ENCODE data around the gene CAMK4. TPM values are rescaled to one million over a fixed set of nuclear protein-coding genes. Genes with fewer than 3 reads are reported as not detected.

The CAMK4 gene
- total and polyA plus RNA-seq, 7 donors: 0.02 to 1.00 (median 0.15) TPM; not detected in 1

GRCh38 chr5:111411301-111411700 lies 187.1 kb downstream of the CAMK4 start:
- TF ChIP-seq, protein P1, sequence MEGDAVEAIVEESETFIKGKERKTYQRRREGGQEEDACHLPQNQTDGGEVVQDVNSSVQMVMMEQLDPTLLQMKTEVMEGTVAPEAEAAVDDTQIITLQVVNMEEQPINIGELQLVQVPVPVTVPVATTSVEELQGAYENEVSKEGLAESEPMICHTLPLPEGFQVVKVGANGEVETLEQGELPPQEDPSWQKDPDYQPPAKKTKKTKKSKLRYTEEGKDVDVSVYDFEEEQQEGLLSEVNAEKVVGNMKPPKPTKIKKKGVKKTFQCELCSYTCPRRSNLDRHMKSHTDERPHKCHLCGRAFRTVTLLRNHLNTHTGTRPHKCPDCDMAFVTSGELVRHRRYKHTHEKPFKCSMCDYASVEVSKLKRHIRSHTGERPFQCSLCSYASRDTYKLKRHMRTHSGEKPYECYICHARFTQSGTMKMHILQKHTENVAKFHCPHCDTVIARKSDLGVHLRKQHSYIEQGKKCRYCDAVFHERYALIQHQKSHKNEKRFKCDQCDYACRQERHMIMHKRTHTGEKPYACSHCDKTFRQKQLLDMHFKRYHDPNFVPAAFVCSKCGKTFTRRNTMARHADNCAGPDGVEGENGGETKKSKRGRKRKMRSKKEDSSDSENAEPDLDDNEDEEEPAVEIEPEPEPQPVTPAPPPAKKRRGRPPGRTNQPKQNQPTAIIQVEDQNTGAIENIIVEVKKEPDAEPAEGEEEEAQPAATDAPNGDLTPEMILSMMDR (IDR thresholded peaks at IDR 0.05): no peak
- H3K27ac ChIP-seq: no peak overlapping the region
- DNase-seq: no peak
- no peaks in the 10 kb centered on the region for H3K4me1 ChIP-seq
- H3K4me3 ChIP-seq: no peak overlapping the region
- no peaks in the 10 kb centered on the region for H3K27me3 ChIP-seq (ENCODE audit: insufficient read depth in 3 of 3, low read length in 2 of 3)
- intact Hi-C loops (cut with DNase I): no loop called here
- H3K9me3 ChIP-seq: no peaks in the 10 kb centered on the region
- 79 to 93% (median 89%) methylated on average over 1 of the region's 1 CpG for WGBS, 3 donors
- ATAC-seq: no peak
- H3K36me3 ChIP-seq (ENCODE audit: insufficient read depth in 1 of 2, low read depth in 1 of 2): no peaks in the 10 kb centered on the region

GRCh38 chr5:111412593-111412992 lies 188.4 kb downstream of the CAMK4 start:
- intact Hi-C loops (cut with DNase I): no loop called here
- TF ChIP-seq, protein P1 (IDR thresholded peaks at IDR 0.05): no peak
- no peaks in the 10 kb centered on the region for H3K36me3 ChIP-seq (ENCODE audit: insufficient read depth in 1 of 2, low read depth in 1 of 2)
- ATAC-seq: no peak
- no peak for DNase-seq
- H3K27ac ChIP-seq: no peak overlapping the region
- no peak overlapping the region for H3K4me3 ChIP-seq
- no peaks in the 10 kb centered on the region for H3K27me3 ChIP-seq (ENCODE audit: insufficient read depth in 3 of 3, low read length in 2 of 3)
- WGBS, 3 donors: 61 to 96% (median 89%) methylated on average over 2 of the region's 2 CpGs
- no peaks in the 10 kb centered on the region for H3K9me3 ChIP-seq
- no peaks in the 10 kb centered on the region for H3K4me1 ChIP-seq

GRCh38 chr5:111415053-111415452 lies 190.9 kb downstream of the CAMK4 start:
- intact Hi-C loops (cut with DNase I): no loop called here
- H3K27me3 ChIP-seq (ENCODE audit: insufficient read depth in 3 of 3, low read length in 2 of 3): no peaks in the 10 kb centered on the region
- H3K9me3 ChIP-seq: no peaks in the 10 kb centered on the region
- TF ChIP-seq, protein P1 (IDR thresholded peaks at IDR 0.05): no peak
- ATAC-seq (no peak), DNase-seq (no peak)
- no peak overlapping the region for H3K4me3 ChIP-seq
- no peak overlapping the region for H3K27ac ChIP-seq
- no peaks in the 10 kb centered on the region for H3K4me1 ChIP-seq
- H3K36me3 ChIP-seq (ENCODE audit: insufficient read depth in 1 of 2, low read depth in 1 of 2): no peaks in the 10 kb centered on the region
- WGBS, 3 donors: 88 to 91% (median 90%) methylated on average over 3 of the region's 3 CpGs

DNA sequence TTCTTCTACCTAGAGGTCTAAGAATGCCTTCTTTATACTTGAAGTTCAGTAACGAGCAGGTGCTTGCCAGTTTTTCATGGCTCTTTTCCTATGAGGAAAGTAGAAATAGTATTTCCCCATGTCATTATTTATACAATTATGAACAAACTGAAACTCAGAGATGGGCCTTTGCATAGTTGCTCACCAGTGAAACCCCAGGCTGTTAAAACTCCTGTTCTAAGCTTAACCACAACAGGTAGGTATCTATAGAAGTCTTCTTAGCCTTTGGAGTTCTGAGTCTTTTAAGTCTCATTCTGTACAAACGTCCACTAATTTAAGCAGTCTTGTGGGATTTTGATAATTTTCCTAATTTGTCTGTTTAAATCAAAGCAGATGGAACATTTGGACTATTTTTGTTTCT lies 198.1 kb downstream of the CAMK4 start:
- Histone ChIP-seq H3K27ac (no peak overlapping the region), H3K4me3 (no peak overlapping the region), H3K36me3 (ENCODE audit: insufficient read depth in 1 of 2, low read depth in 1 of 2) (no peaks in the 10 kb centered on the region), H3K9me3 (no peaks in the 10 kb centered on the region), H3K27me3 (ENCODE audit: insufficient read depth in 3 of 3, low read length in 2 of 3) (no peaks in the 10 kb centered on the region), H3K4me1 (no peaks in the 10 kb centered on the region)
- 57 to 64% (median 59%) methylated on average over 2 of the region's 2 CpGs for WGBS, 3 donors
- DNase-seq (no peak), ATAC-seq (no peak)
- intact Hi-C loops (cut with DNase I): no loop called here
- TF ChIP-seq, protein P1 (IDR thresholded peaks at IDR 0.05): no peak

Data from psoas muscle (tissue), 8 donors.